Tibial nerve (tissue), 4 donors: ENCODE measurements around the gene PIGN. TPM values are rescaled to one million over a fixed set of nuclear protein-coding genes. Genes with fewer than 3 reads are reported as not detected.

ENCODE experiments used
- DNase-seq, 2 donors: peaks; one replicate each; pipeline ENCODE4 v3.0.0-alpha.2; 2019; ENCODE audit warnings: low spot score in 2 of 2
- H3K27ac ChIP-seq, 4 donors: fragments of 200-600 bp; sonication (generic) in 3 of 4; one replicate each; pipeline ENCODE4 v1.5.1; 2017 to 2019; ENCODE audit warnings: mild to moderate bottlenecking in 1 of 4
- H3K27me3 ChIP-seq, 2 donors: fragments of 200-600 bp; sonication (generic) in 1 of 2; one replicate each; pipeline versions ENCODE4 v1.5.1 to v1.6.0; 2017 to 2019
- H3K36me3 ChIP-seq, 3 donors: fragments of 200-600 bp; sonication (generic); one replicate each; pipeline ENCODE4 v1.5.1; 2018 to 2019
- H3K4me1 ChIP-seq, 4 donors: fragments of 200-600 bp; sonication (generic) in 3 of 4; one replicate each; pipeline ENCODE4 v1.5.1; 2017 to 2019
- H3K4me3 ChIP-seq, 4 donors: fragments of 200-600 bp; sonication (generic) in 3 of 4; one replicate each; pipeline ENCODE4 v1.5.1; 2017 to 2019; ENCODE audit warnings: mild to moderate bottlenecking in 1 of 4, moderate library complexity in 1 of 4
- H3K9me3 ChIP-seq, 4 donors: fragments of 200-600 bp; sonication (generic) in 3 of 4; one replicate each; pipeline ENCODE4 v1.5.1; 2017 to 2019
- EP300 ChIP-seq, 2 donors: sonication (generic); formaldehyde crosslinking; IDR thresholded peaks; one replicate each; pipeline ENCODE4 v1.6.1; 2017; ENCODE audit warnings: antibody characterized with exemption in 2 of 2, mild to moderate bottlenecking in 1 of 2
- POLR2A ChIP-seq, 2 donors: fragments of 450-650 bp; IDR thresholded peaks; one replicate each; pipeline ENCODE4 v1.6.1; 2017; ENCODE audit warnings: antibody characterized with exemption in 2 of 2, mild to moderate bottlenecking in 2 of 2, moderate library complexity in 2 of 2
- WGBS, 2 donors: methylation state at CpG; one replicate each; pipeline ENCODE4 v1.1.5; 2018; 5-methylcytosine and 5-hydroxymethylcytosine counted together
- total RNA-seq, 4 donors: library from RNA; depleted of rRNA; stranded (reverse); fragments of >200 nt; gene quantifications; one replicate each; pipeline ENCODE4 v1.1.0, GENCODE V29; 2016
- TF ChIP-seq, protein P1 (sequence below), 5 experiments: fragments of 200-600 bp in 3 of 5; fragments of 450-650 bp in 2 of 5; sonication (generic) in 3 of 5; IDR thresholded peaks; one replicate each; pipeline ENCODE4 v1.5.1; 2016 to 2019; ENCODE audit warnings: antibody characterized with exemption in 5 of 5, mild to moderate bottlenecking in 3 of 5, moderate library complexity in 2 of 5

PIGN gene
- total RNA-seq, 4 donors from 2014 or later, result 24.9 to 40.0 (median 32.5) TPM

- no peak for TF ChIP-seq POLR2A (IDR thresholded peaks at IDR 0.05)
- TF ChIP-seq, protein P1, sequence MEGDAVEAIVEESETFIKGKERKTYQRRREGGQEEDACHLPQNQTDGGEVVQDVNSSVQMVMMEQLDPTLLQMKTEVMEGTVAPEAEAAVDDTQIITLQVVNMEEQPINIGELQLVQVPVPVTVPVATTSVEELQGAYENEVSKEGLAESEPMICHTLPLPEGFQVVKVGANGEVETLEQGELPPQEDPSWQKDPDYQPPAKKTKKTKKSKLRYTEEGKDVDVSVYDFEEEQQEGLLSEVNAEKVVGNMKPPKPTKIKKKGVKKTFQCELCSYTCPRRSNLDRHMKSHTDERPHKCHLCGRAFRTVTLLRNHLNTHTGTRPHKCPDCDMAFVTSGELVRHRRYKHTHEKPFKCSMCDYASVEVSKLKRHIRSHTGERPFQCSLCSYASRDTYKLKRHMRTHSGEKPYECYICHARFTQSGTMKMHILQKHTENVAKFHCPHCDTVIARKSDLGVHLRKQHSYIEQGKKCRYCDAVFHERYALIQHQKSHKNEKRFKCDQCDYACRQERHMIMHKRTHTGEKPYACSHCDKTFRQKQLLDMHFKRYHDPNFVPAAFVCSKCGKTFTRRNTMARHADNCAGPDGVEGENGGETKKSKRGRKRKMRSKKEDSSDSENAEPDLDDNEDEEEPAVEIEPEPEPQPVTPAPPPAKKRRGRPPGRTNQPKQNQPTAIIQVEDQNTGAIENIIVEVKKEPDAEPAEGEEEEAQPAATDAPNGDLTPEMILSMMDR (IDR thresholded peaks at IDR 0.05), result no peak
- TF ChIP-seq EP300 (IDR thresholded peaks at IDR 0.05), result no peak
- no peaks in the 10 kb centered on the region for H3K9me3 ChIP-seq
- 0 to 48% methylated on average over 1 of the region's 1 CpG for WGBS, 2 donors
- H3K27me3 ChIP-seq, result no peaks in the 10 kb centered on the region
- no peak overlapping the region for H3K4me3 ChIP-seq
- DNase-seq, result no peak
- H3K36me3 ChIP-seq, result peaks cover 0 to 37% (median 4%) of the 10 kb centered on the region in 3 donors
- no peaks in the 10 kb centered on the region for H3K4me1 ChIP-seq
- no peak overlapping the region for H3K27ac ChIP-seq
Measured at GRCh38 chr18:62140259-62140658, 46.6 kb downstream of the PIGN start.

DNA sequence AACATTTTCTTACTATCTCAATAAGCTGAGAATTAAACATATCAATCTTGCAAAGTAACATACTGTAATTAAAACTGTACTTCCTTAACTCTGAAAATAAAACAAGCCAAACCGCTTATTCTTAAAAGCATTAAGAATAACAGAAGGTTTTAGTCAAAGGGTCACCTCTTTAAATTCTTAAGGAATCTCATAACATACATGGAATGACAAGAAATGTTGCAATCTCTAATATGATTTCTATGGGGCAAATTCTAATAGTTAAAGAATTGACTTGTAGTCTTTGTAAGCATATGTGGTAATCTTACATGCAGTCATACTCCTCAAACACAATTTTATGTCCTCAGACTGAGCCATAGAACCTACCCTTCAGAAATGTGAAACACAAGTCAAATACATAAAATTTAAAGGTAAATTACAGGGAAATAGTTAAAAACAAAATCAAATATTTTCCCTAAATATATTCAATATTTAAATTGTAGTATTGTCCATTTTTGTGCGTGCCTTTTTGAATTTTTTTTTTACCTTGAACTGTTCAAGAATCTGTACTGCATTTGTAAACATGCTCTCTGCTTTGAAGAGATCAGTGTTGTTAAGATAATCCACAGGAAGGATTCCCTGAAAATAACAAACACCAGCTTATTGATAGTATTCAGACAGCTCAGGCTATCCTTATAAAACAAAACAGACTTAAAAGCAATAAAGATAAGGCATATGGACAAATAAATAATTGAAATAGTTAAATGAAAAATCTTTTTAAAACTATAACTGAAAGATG, 48.2 kb downstream of the PIGN start:
- Histone ChIP-seq H3K36me3 (peaks cover 0 to 26% (median 4%) of the 10 kb centered on the region in 3 donors), H3K4me3 (no peak overlapping the region), H3K27ac (no peak overlapping the region), H3K27me3 (no peaks in the 10 kb centered on the region), H3K9me3 (no peaks in the 10 kb centered on the region), H3K4me1 (no peaks in the 10 kb centered on the region)
- TF ChIP-seq POLR2A (IDR thresholded peaks at IDR 0.05) (no peak), EP300 (IDR thresholded peaks at IDR 0.05) (no peak)
- TF ChIP-seq, protein P1 (IDR thresholded peaks at IDR 0.05), result no peak
- DNase-seq, result no peak
- WGBS, 2 donors, result 65 to 66% methylated on average over 2 of the region's 2 CpGs

GRCh38 chr18:62131301-62131909, 55.5 kb downstream of the PIGN start:
- Histone ChIP-seq H3K27me3 (no peaks in the 10 kb centered on the region), H3K36me3 (no peaks in the 10 kb centered on the region), H3K9me3 (no peaks in the 10 kb centered on the region), H3K4me3 (no peak overlapping the region), H3K27ac (no peak overlapping the region), H3K4me1 (no peaks in the 10 kb centered on the region)
- WGBS, 2 donors, result 61 to 85% methylated on average over 2 of the region's 2 CpGs
- no peak for TF ChIP-seq EP300 (IDR thresholded peaks at IDR 0.05)
- TF ChIP-seq, protein P1 (IDR thresholded peaks at IDR 0.05), result peak; percentile 63 to 90 (median 80)
- DNase-seq, result peak in 1 of 2 donors; percentile 46

GRCh38 chr18:62128157-62128556, 58.7 kb downstream of the PIGN start:
- H3K36me3 ChIP-seq, result no peaks in the 10 kb centered on the region
- H3K4me1 ChIP-seq, result no peaks in the 10 kb centered on the region
- no peaks in the 10 kb centered on the region for H3K9me3 ChIP-seq
- H3K27ac ChIP-seq, result no peak overlapping the region
- no peak overlapping the region for H3K4me3 ChIP-seq
- no peak for DNase-seq
- H3K27me3 ChIP-seq, result no peaks in the 10 kb centered on the region
- WGBS, 2 donors, result 20 to 37% methylated on average over 1 of the region's 1 CpG
- TF ChIP-seq EP300 (IDR thresholded peaks at IDR 0.05) (no peak), POLR2A (IDR thresholded peaks at IDR 0.05) (no peak)
- TF ChIP-seq, protein P1 (IDR thresholded peaks at IDR 0.05), result no peak

- Histone ChIP-seq H3K4me3 (no peak overlapping the region), H3K4me1 (no peaks in the 10 kb centered on the region)
- TF ChIP-seq POLR2A (IDR thresholded peaks at IDR 0.05) (no peak), EP300 (IDR thresholded peaks at IDR 0.05) (no peak)
- TF ChIP-seq, protein P1 (IDR thresholded peaks at IDR 0.05), result no peak
Measured at GRCh38 chr18:62126737-62127136, 60.1 kb downstream of the PIGN start.

More at GRCh38 chr18:62126737-62127136, 60.1 kb downstream of the PIGN start:
- Histone ChIP-seq H3K27me3 (no peaks in the 10 kb centered on the region), H3K27ac (no peak overlapping the region), H3K9me3 (no peaks in the 10 kb centered on the region), H3K36me3 (no peaks in the 10 kb centered on the region)
- WGBS, 2 donors, result 61 to 95% methylated on average over 2 of the region's 2 CpGs
- DNase-seq, result no peak
